WERI-Rb-1 (cell line): Measurements from ENCODE around the gene BCLAF3.

Source experiments
- DNase-seq: peaks from one replicate; pipeline ENCODE4 v3.0.0-alpha.2; 2020
- H3K27ac ChIP-seq: fragments of 250-450 bp; sonication (Bioruptor Pico); 2 replicates; pipeline ENCODE4 v1.5.1; 2020; ENCODE audit warnings: mild to moderate bottlenecking, moderate library complexity
- H3K27me3 ChIP-seq: fragments of 250-450 bp; sonication (Bioruptor Pico); 2 replicates; pipeline ENCODE4 v1.5.1; 2021; ENCODE audit warnings: mild to moderate bottlenecking, low read depth, moderate library complexity; ENCODE audit not compliant: insufficient read depth, severe bottlenecking
- H3K36me3 ChIP-seq: fragments of 250-450 bp; sonication (Bioruptor Pico); 2 replicates; pipeline ENCODE4 v1.5.1; 2020; ENCODE audit warnings: mild to moderate bottlenecking, moderate library complexity
- H3K4me3 ChIP-seq: 2 replicates; pipeline ENCODE4 v1.5.1; 2011; ENCODE audit warnings: low read depth, mild to moderate bottlenecking, control low read depth, low read length
- H3K9me3 ChIP-seq: fragments of 250-450 bp; sonication (Bioruptor Pico); 2 replicates; pipeline ENCODE4 v1.5.1; 2021; ENCODE audit warnings: mild to moderate bottlenecking, moderate library complexity; ENCODE audit not compliant: severe bottlenecking
- TF ChIP-seq, protein P1 (sequence below): IDR thresholded peaks from 2 replicates; pipeline ENCODE4 v1.5.1; 2011; ENCODE audit warnings: low read depth, mild to moderate bottlenecking, control low read depth, inconsistent platforms, low read length

BCLAF3 gene

GRCh38 chrX:19966056-19966455 is 24.8 kb downstream of the BCLAF3 start:
- TF ChIP-seq, protein P1, sequence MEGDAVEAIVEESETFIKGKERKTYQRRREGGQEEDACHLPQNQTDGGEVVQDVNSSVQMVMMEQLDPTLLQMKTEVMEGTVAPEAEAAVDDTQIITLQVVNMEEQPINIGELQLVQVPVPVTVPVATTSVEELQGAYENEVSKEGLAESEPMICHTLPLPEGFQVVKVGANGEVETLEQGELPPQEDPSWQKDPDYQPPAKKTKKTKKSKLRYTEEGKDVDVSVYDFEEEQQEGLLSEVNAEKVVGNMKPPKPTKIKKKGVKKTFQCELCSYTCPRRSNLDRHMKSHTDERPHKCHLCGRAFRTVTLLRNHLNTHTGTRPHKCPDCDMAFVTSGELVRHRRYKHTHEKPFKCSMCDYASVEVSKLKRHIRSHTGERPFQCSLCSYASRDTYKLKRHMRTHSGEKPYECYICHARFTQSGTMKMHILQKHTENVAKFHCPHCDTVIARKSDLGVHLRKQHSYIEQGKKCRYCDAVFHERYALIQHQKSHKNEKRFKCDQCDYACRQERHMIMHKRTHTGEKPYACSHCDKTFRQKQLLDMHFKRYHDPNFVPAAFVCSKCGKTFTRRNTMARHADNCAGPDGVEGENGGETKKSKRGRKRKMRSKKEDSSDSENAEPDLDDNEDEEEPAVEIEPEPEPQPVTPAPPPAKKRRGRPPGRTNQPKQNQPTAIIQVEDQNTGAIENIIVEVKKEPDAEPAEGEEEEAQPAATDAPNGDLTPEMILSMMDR = no peak
- H3K36me3 ChIP-seq = peaks cover 9% of the 10 kb centered on the region; the same call in 1 of the 2 replicates
- H3K27ac ChIP-seq = no peak overlapping the region
- no peak for DNase-seq
- H3K27me3 ChIP-seq = no peaks in the 10 kb centered on the region
- no peaks in the 10 kb centered on the region for H3K9me3 ChIP-seq
- no peak overlapping the region for H3K4me3 ChIP-seq

DNA sequence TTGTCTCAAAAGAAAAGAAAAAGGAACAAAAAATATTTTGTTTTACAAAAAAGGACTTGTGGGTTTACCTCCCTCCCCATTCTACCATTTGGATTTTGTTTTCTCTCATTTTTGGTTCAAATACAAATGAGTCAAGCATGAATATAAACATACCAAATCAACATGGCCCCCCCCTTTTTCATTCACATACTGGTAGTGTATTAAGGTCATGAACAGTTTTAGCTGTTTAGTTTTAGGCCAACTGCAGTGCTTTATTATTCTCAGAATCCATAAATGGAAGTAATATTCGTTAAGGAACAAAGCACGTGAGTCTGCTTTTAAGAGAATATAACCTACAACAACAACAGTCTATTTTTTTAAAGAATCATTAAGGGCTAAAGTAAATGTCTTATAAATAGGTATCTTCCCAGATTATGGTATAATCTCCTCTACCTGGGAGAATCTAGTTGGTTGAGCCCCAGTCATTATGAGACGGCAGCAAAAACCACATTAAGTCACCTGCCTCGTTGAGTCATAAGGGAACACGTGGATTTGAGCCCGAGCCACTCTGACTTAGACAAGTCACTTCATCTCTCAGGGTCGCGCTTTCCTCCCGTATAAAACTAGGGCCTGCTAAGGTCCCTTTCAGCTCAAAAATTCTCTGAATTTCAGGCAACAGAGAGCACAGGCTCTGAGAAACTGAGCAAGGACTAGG is 26.7 kb downstream of the BCLAF3 start:
- no peak for DNase-seq
- TF ChIP-seq, protein P1 = no peak
- H3K4me3 ChIP-seq = no peak overlapping the region
- peaks cover 9% of the 10 kb centered on the region; the same call in 1 of the 2 replicates for H3K36me3 ChIP-seq
- no peaks in the 10 kb centered on the region for H3K9me3 ChIP-seq
- no peak overlapping the region for H3K27ac ChIP-seq
- no peaks in the 10 kb centered on the region for H3K27me3 ChIP-seq

DNA sequence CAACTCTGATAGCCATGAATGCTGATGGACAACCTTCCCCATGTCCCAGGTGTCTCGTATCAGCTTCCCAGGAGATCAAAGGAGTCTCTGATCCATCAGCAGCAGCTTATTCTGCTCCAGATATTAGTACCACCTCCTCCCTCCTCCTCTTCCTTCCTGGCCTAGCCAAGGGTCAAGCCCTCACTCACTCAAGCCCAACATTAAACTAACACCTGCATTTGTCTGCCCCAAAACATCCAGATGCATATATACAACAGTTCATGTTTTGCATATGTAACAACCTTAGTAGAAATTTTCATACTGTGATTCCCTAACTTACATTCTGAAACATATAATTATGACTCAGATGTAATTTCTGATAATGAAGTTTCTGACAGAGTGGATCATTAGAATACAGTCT is 29.9 kb downstream of the BCLAF3 start:
- H3K36me3 ChIP-seq = peaks cover 9% of the 10 kb centered on the region; the same call in 1 of the 2 replicates
- no peak for DNase-seq
- no peak overlapping the region for H3K27ac ChIP-seq
- no peaks in the 10 kb centered on the region for H3K27me3 ChIP-seq
- H3K9me3 ChIP-seq = no peaks in the 10 kb centered on the region
- no peak overlapping the region for H3K4me3 ChIP-seq
- TF ChIP-seq, protein P1 = no peak

- Histone ChIP-seq H3K4me3 (no peak overlapping the region), H3K9me3 (no peaks in the 10 kb centered on the region), H3K36me3 (0 out of 2 replicates have a peak, but pooled peaks cover 2% of the 10 kb centered on the region), H3K27me3 (no peaks in the 10 kb centered on the region), H3K27ac (no peak overlapping the region)
- TF ChIP-seq, protein P1 = no peak
- no peak for DNase-seq
Measured at GRCh38 chrX:19958552-19959486, 32.0 kb downstream of the BCLAF3 start.

DNA sequence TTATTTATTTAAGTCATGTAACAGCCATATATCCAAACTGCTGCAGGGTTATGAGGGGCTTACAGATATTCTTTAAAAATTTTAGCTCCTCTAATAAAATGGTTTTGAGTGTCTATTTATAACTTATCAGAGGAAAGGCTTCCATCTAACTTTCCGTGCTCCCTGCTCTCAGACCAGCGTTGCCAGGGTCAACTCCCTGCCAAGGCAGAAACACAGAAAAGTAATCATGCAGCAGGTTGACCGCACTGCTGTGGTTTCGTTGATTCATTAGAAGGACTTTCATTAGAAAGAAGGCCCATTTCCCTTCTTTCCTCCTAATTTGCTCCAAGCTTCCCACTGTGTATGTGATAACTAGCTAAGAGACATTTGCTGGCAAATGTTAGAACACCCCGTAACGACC is 33.9 kb downstream of the BCLAF3 start:
- no peaks in the 10 kb centered on the region for H3K27me3 ChIP-seq
- H3K27ac ChIP-seq = no peak overlapping the region
- H3K9me3 ChIP-seq = no peaks in the 10 kb centered on the region
- no peaks in the 10 kb centered on the region for H3K36me3 ChIP-seq
- no peak for DNase-seq
- H3K4me3 ChIP-seq = no peak overlapping the region
- TF ChIP-seq, protein P1 = no peak
